Activated CD4-positive, alpha-beta T cell treated with anti-CD3 and anti-CD28 coated beads, Interleukin-2, Interleukin-6, amounts not matched to agents 100 ng/mL and 50 ng/mL, durations not matched to agents 16 hours and 8 hours (primary cell): ENCODE measurements around the gene ACER3.
"Not testable (repeated sequence)": the region's sequence is repeated elsewhere in the genome, so short reads cannot be mapped to it uniquely, and the experiment has no call there.

Experiments used
- DNase-seq: peaks from one replicate; pipeline ENCODE4 v3.0.0-alpha.2; 2020

ACER3 gene

DNA sequence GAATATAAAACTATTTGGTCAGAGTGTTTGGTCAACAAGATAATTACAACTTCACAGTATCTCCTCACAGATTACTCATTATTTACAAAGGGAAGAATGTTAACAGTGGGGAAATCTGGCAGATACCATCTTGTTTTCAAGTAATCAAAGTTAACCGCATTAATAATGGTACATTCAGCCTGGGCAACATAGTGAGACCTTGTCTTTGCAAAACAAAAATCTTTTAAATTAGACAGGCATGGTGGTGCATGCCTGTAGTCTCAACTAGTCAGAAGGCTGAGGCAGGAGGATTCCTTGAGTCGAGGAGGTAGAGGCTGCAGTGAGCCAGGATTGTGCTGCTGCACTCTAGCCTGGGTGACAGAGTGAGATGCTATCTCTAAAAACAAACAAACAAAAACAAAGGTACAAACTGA is 78.5 kb downstream of the ACER3 start:
- no peak for DNase-seq

DNA sequence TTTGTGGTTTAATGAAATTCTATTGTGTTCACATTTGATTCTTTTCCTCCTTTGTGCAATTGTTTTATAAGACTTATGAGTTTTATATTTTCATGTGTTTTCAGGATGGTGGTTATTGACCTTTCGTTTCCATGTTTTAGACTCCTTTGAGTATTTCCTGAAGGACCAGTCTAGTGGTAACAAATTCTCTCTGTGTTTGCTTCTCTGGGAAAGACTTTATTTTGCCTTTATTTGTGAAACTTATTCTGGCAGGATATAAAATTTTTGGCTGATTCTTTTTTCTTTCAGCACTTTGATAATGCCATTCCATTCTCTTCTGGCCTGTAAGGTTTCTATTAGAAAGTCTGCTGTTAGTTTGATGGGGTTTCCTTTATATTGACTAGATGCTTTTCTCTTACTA is 83.5 kb downstream of the ACER3 start:
- no peak for DNase-seq

DNA sequence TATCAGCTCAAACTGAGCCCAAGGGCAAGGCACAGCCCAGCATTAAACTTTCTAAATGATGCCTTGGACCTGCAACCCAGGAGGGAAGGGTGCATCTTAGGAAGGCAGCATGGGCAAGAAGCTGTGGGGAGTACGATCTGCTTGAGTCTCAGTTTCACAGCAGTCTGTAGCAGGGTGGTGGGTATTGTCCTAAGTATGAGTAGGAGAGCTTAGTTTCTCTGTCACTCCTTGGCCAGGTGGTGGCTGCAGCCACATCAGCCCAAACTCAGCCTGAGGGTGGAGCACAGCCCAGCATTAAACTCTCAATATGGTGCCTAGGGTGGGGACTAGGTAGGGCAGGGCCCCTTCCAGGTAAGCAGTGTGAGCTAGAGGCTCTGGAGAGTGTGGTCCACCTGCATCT is 85.5 kb downstream of the ACER3 start:
- no peak for DNase-seq

DNA sequence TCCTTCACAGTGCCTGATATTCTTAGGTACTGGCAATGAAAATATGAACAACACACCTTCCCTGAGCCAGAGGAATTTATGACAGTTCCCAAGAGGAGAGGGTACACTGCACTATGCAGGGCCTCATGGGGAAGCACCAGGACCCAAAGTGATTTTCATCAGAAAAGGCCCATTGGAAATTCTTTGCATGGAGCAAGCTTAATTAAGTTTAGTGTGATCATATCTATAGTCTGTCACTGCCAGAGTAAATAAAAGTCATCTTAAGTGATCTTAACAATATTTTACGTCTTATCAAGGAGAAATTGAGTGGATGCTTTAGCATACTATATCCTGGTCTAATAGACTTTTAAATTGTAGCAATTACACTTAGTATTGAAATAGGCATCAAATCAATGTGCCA is 86.5 kb downstream of the ACER3 start:
- DNase-seq: no peak

DNA sequence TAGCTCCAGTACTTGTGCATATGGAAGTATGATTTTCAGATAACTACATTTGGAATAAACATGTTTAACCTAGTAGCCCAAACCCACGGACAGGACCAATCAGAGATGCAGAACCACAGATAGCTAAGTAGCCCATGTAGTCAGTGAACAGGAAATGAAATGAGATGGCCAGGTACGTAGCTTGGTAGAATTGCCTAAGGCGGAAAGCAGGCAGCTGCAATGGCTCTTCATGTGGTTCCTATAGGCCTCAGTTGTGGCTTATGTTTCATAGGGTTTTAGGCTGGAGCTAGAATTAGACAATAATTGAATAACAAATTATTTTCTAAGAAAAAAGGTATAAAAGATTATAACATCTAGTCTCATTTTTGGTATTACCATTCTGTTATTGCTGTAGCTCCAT is 87.1 kb downstream of the ACER3 start:
- DNase-seq: no peak

DNA sequence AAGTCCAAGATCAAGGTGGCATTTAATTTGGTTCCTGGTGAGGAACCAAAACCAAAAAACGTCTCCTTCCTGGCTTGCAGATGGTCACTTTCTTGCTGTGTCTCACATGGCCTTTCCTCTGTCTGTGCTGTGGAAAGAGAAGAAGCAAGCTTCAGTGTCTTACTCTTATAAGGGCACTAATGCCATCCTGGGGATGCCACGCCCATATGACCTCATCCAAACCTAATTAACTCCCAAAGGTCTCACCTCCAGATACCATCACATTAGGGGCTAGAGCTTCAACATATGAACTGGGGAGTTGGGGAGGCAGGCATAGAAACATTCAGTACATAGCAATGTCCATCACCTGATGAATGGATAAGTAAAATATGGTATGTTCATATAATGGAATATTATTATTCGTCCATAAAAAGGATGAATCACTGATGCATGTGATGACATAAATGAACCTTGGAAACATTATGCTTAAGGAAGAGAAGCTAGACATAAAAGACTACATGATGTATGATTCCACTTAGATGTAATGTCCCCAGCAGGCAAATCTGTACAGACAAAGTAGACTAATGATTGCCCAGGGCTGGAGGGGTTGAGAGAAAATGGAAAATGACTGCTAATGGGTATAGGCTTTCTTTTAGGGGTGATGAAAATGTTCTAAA is 94.9 kb downstream of the ACER3 start:
- no peak for DNase-seq

DNA sequence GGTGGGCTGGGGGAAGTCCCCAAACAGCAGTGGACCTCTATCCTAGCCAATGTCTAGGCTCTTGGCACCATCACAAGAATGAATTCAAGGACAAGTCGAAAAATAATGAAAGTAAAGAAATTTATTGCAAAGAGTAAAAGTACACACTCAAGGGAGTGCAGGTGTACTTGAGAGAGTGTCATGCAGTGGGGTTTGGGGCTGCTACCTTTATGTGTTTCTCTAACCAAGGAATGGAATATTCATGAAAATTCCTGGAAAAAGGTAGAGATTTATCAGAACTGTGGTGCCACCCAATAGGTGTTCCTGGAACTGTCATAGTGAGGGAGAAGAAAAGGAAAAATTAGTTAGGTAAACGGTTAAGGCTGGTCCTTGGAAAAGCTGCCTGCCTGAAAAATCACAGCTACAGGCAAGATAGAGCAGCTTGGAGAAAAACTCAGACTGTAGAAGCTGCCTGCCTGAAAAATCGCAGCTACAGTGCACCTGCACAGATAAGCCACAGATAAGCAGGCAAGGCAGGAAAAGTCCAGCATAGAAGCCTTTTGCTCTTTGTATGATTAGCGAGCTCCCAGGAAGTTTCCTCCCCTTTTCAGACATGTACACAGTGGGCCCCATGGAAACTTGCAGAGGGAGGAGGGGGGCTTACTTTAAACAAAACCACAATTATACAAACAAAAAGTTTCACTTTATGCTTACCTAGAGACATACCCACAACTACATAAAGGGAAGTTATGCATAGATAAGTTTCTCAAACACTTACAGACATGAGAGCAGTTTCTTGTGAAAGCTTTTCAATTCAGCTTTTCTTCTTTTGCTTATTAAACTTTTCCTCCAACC is 102.1 kb downstream of the ACER3 start:
- peak; percentile 5 for DNase-seq

DNA sequence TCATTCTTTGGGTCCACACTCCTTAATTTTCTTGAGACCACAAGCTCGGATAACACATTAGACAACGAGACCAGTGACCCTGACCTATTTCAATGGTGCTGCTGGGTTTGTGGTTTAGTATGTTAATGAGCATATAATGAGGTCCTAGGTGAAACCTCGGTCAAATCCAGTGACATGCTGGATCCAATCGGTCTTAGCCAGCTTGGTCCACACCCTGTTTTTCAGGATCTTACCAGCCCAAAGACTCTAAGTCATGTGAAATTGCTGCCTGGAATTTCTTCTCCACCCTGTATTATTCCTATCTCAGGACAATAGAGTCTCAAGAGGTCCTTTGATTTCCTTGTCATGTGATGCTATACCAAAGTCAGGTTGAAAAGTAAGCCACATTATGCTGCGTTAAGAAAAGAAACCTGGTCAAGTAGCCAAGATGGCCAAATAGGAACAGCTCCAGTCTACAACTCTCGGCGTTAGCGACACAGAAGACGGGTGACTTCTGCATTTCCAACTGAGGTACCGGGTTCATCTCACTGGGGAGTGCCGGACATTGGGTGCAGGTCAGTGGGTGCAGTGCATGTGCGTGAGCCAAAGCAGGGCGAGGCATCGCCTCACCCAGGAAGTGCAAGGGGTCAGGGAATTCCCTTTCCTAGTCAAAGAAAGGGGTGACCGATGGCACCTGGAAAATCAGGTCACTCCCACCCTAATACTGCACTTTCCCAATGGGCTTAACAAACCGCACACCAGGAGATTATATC is 102.9 kb downstream of the ACER3 start:
- DNase-seq: not testable (repeated sequence)

DNA sequence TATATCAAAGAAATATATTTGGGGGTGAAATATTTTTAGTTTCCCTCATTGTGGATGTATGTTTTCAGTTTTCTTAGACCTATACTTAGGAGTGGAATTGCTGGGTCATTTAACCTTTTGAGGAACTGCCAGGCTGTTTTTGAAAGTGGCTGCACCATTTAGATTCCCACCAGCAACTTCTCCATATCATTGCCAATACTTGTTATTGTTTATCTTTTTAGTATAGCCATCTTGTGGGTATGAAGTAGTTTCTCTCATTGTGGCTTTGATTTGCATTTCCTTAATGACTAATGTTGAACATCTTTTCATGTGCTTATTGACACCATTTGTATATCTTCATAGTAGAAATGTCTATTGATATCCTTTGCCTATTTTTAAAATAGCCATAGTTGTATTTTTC is 111.3 kb downstream of the ACER3 start:
- no peak for DNase-seq

DNA sequence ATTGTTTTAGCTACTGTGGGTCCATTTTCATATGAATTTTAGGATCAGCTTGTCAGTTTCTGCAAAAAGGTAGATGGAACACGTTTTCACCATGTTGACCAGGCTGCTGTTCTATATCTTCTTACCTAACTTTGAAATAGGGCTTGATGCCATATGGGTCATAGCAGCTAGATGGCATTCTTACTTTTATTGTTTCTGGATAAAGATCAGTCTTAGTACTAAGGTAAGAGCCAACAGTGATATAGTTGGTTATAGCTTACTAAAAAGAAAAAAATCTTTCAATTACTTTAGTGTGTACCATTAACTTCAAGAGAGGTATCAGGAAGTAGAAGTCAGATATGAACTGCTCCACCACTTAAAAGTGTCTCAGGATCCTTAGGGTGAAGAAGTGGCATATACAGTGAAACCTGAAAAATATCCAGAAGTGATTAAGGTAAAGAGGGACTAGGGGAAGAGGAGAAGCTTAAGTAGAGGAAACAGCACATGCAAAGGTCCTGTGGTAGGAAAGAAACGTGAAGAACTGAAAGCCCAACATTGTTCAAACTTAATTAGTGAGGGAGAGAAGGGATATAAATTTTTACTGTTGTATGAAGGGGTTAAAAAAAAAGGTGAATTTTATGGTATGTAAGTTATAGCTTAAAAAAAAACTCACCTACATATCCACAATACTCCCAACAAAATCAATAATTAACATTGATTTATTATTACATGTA is 113.6 kb downstream of the ACER3 start:
- no peak for DNase-seq

DNA sequence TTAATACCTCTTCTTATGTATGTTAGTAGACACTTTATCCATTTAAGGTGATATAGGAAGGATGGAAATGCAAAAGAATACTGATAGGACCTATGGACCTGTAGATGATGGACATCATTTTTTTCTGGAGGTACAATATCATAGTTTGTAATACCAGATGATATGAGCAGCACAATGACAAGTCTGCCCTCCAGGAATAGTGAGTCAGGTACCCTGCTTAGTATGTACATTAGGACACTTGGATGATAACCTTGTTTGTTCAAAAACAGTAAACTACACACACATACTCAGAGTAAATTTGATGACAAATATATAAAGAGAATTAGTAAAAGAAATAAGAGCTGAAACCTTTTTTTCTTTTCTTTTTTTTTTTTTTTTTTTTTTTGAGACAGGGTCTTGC is 114.8 kb downstream of the ACER3 start:
- no peak for DNase-seq

DNA sequence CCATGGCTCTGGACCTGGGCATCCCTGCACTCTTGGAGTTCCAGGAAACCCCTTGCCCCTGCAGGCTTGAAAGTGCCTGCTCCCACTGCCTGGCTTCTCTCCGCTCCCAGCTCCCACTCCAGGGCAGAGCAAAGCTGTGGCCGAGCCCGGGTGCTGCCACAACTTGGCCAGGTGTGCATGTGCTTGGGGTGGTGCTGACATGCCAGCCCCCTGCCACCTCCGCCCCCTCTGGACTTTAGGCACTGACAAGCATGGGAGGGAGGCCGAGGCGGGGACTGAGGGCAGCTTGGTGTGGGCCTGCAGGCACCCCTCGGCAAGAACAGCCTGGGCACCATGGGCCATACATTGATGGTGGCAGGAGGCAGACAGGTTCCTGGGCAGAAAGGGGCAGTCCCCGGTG is 117.1 kb downstream of the ACER3 start:
- DNase-seq: no peak

DNA sequence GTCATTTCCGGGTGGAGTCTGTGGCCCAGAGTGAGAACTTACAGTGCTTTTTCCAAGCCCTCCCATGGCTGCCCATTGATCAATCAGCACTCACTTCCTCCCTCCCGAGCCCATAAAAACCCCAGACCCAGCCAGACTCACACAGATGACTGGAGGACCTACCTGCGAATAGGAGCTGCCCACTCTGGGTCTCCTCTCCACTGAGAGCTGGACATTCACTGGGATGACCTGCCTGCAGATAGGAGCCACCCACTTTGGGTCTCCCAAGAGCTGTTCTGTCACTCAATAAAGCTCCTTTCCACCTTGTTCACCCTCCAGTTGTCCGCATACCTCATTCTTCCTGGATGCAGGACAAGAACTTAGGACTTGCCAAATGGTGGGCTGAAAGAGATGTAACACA is 117.5 kb downstream of the ACER3 start:
- no peak for DNase-seq

DNA sequence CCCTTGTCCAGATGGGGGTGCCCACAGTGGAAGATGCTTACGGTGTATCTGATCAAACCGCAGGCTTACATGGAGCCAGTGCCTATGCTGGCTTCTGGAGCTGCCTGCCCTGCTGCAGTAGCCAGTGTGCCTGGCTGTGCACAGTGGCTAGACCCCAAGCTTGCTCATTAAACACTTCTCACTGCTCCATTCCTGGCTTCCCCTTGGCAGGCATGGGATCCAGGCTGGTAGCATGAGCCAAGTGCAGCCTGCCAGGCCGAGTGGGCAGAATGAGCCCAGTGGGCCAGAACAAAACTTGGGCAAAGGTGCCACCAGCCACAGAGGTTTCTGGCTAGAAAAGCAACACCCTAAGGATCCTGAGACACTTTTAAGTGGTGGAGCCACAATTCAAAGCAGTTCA is 118.1 kb downstream of the ACER3 start:
- no peak for DNase-seq

DNA sequence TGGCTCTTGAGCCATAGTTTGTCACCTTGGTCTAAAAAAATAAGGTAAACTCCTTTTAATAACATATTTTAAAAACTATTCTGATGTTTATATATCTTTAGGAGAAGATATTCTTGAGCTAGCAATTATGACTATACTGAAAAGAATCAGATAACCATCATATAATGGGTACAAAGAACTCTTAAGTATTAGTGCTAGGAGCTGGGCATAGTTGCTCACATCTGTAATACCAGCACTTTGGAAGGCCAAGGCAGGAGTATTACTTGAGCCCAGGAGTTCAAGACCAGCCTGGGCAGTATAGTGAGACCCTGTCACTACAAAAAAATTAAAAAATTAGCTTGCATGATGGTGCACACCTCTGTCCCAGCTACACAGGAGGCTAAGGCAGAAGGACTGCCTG is 119.5 kb downstream of the ACER3 start:
- DNase-seq: no peak

DNA sequence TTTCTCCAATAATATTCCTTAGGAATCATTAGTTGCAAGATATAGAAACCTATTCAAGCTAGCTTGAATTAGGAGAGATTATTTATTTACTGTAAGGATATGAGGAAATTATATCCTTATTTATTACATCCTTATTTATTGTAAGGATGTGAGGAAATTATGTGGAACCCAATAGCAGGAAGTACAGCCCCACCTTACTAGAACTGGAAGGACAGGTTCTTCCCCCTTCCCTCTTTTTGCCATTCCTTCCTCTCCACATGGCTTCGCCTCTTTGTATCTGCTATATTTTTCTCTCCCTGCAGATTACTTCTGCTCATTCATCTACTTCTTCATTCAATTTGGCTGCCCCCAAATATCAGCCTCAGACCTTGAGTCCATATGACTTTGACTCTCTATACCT is 124.0 kb downstream of the ACER3 start:
- DNase-seq: no peak

DNA sequence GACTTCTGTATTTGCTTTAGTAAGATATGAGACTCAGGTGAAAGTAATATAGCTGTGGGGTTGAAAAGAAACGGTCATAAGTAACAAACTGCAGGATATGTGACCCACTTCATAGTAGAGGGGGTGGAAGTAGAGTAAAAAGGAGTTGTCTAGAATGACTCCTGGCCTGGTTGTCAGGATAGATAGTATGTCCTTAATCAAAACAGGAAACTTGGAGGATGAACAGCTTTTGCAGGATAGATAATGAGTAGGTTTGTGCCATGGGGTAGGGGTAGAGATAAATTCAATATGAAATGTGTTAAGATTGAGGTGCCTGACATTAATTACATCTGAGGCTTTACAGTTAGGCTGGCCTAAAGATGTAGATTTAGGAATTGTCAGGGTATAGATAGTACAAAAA is 126.5 kb downstream of the ACER3 start:
- no peak for DNase-seq

DNA sequence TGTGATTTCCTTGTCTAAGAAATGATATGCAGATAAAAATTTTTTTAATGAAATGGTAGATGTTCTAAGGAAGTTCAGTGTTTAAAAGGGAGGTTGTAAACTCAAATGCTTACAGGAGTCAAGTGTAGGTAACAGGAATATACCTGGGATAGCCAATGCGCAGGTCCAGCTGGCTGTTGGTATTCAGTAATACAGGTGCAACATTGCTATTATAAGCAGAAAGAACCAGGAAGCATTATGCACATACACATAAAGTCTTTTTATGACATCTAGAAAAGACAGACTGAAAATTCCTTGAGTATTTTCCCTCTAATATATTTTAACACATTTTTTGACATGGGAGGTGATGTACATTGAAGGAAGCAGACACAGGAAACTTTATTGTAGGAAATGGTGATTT is 129.9 kb downstream of the ACER3 start:
- DNase-seq: no peak

DNA sequence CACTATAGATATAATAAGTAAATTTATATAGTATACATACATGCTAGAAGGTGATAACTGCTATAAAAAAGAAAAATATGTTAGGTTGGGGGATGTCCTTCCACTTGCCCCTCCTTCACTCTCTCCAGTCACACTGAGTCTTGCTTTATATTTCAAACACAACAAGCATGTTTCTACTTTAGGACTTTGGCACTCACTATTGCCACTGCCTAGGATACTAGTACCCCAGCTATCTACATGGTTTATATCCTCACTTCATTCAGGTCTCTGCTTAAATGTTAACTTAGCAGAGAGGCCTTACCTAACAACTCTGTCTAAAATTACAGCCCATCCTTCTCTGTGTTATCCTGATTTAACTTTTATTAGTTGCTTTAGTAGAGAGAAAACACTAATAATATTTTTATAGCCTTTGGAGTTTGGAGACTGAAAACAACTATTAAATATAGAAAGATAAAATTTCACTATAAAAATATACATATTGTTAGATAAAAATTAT is 134.4 kb downstream of the ACER3 start:
- DNase-seq: no peak

DNA sequence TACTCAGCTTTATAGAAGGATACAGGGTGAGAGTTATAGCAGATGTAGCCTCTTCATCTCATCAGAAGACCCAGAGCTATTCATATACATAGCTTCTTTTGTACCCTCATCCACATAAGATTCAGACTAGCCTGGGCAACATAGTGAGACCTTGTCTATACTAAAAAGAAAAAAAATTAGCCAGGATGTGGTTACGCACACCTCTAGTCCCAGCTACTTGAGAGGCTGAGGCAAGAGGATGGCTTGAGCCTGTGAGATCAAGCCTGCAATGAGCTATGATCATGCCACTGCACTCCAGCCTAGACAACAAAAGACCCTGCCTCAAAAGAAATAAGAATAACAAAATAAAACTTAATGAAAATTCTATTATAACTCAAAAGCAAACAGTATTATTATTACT is 136.8 kb downstream of the ACER3 start:
- no peak for DNase-seq

DNA sequence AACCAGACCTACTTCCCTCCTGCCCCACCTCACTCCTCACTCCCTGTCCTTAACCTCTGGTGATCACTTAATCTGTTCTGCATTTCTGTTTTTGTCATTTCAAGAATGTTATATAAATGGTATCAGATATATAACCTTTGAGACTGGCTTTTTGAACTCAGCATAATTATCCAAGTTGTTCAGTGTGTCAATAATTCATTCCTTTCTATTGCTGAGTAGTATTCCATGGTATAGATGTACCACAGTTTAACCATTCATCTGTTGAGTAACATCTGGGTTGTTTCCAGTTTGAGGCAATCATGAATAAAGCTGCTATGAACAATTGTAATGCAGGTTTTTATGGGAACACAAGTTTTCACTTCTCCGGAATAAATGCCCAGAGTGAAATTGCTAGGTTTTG is 138.9 kb downstream of the ACER3 start:
- no peak for DNase-seq

DNA sequence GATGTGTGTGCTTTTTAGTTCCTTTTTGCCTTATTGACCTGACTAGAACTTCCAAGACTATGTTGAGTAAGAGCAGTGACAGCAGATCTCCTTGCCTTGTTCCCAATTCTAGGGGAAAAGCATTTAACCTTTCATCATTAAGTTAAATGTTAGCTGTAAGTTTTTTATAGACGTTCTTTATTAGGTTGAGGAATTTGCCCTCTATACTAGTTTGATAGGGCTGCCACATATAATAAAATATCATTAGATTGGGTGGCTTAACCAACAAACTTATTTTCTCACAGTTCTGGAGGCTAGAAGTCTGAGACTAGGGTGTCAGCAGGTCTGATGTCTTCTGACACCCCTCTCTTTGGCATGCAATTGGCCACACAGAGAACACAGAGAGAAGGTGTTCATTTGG is 140.9 kb downstream of the ACER3 start:
- no peak for DNase-seq

DNA sequence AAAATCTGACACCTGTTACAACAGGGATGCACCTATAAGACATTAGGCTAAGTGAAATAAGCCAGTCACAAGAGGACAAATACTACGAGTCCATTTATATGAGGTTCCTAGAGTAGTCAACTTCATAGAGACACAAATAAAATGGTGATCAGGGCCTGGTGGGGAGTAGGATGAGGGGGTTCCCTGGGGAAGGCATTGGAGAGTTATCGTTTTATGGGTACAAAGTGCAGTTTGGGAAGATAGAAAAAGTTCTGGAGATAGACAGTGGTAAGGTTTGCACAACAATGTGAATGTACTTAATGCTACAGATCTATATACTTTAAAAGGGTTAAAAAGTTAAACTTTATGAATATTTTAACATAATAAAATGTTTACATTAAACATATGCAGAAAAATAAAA is 142.1 kb downstream of the ACER3 start:
- no peak for DNase-seq
